GM19438 (cell line): ENCODE measurements around the gene KNOP1.
"Not testable (repeated sequence)": the region's sequence is repeated elsewhere in the genome, so short reads cannot be mapped to it uniquely, and the experiment has no call there.

Experiments used
- ATAC-seq: cut with Tn5 transposase; IDR thresholded peaks from one replicate; pipeline ENCODE4 v1.9.1; 2021; ENCODE audit warnings: low read depth; ENCODE audit not compliant: unreplicated experiment

Gene KNOP1

DNA sequence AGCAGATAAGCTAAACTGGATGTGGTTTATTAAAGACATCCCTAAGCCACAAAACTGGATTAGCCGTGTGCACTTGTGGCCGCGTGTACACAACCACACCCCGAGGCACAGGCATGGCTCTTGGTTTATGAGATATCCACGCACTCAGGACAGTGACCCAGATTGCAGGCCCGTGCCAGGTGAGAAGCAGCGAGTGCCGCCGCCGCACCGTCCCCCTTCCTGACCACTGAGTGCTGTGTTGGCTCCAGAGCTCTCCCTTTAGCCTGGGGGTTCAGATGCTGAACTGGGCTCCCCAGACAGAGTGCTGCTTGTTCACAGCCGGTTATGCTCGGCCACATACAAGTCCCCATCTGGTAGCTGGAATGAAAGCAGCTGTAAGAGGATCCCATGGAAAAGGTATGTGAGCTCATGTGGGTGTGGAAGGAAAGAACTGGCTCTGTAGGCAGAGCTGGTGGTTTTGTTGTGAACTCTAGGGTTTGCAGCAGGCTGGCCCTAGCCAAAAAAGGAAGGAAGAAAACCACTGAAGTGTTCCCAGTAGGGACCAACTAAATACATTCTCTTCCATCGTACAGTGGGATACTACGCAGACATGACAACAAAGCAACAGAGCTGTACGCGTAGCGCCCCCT, 29.5 kb downstream of the KNOP1 start:
- no peak for ATAC-seq

DNA sequence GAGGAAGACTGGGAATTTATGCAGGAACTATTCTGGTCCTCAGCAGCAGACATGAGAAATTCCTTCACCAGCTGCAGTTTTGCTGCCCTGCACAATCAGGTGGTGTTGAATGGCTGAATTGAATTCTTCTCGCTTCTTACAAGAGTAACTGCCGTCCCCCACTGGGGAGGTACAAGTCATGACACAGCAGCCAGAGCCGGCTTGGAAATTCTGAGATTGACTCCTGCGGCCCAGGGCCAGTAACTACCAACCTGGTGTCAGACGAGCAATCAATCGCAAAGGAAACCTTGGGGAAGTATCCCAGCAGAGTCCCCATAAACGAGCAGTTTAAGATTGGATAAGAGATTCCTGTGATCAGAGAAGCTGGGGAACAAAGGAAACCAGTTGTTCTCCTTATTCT, 30.7 kb downstream of the KNOP1 start:
- ATAC-seq = no peak

DNA sequence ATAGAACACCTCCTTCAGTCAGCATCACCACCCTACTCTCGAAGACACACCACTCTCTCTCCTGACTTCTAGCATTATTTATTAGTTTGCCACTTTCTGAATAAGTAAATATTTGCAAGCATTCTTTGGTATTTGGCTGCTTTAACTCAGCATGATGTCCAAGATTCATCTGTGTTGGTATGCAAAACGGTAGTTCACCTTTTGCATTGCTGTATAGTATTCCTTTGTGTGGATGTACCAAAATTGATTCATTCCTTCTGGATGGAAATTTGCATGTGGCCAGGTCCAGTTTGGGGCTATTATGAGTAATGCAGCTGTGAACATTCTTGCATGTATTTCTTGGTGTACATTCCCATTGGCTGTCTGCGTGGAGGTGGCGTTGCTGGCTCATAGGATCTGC, 32.9 kb downstream of the KNOP1 start:
- no peak for ATAC-seq

GRCh38 chr16:19683453-19684236, 34.4 kb downstream of the KNOP1 start:
- ATAC-seq = no peak

- no peak for ATAC-seq
These were observed 36.4 kb downstream of the KNOP1 start for GRCh38 chr16:19681637-19682036.

DNA sequence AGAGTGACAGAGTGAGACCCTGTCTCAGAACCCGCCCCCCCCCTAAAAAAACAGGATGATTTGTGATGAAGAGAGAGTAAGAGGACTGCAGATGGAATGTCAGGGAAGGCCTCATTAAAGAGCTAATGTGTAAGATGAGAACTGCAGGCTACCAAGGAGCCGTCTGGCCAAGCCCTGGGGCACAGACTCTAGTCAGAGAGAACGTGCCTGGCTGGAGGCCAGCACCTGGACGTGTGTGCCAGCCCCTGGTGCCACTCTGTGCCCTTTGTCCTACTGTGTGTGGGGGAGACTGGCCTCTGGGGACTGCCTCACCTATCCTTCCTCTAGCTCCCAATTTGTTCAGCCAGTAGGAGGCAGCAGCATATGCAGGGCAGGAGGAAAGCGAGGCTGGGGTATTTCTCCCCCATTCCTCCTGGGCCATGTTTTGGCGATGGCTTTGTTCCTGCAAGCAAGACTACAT, 37.1 kb downstream of the KNOP1 start:
- no peak for ATAC-seq

GRCh38 chr16:19679281-19679680, 38.7 kb downstream of the KNOP1 start:
- not testable (repeated sequence) for ATAC-seq

DNA sequence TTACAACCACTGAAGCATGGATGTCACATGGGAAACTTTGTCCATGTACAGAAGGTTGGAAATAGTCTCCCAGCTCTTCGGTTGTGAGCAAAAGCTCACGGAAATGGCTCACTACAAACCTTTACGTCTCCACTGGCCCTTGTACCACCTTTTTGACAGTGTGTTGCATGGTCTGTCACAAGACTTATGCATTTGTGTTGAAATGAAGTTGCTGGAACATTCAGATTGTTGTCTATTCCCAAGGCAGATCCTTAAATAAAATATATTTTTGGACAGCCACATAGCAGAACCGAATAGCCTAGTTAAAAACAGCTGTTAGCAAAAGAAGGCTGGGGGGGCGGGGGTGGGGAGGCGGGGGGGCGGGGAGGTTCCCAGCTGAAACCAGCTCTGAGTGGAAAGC, 39.2 kb downstream of the KNOP1 start:
- no peak for ATAC-seq

GRCh38 chr16:19677402-19677801, 40.6 kb downstream of the KNOP1 start:
- no peak for ATAC-seq

GRCh38 chr16:19674485-19674884, 43.5 kb downstream of the KNOP1 start:
- no peak for ATAC-seq

GRCh38 chr16:19672378-19672777, 45.6 kb downstream of the KNOP1 start:
- no peak for ATAC-seq

DNA sequence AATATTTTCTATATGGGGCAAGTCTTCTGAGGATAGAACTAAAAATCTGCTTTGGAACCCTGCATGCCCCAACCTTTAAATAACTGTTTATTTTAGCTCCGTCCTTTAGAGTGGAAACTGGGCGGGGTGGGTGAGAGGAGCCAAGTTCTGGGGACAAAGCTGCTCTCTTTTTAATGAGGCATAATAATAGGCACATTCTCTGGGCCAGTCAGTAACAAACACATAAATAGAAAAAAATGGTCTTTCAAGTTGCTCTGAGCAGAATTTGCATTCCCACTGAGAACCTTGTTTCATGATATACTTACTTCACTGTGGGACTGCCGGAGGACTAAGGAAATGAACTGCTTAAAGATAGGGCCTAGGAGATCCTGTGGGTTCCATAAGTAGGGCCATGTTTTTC, 51.5 kb downstream of the KNOP1 start:
- no peak for ATAC-seq

- not testable (repeated sequence) for ATAC-seq
These were observed 52.7 kb downstream of the KNOP1 start for GRCh38 chr16:19665313-19665712.

- no peak for ATAC-seq
These were observed 53.9 kb downstream of the KNOP1 start for GRCh38 chr16:19664166-19664565.

DNA sequence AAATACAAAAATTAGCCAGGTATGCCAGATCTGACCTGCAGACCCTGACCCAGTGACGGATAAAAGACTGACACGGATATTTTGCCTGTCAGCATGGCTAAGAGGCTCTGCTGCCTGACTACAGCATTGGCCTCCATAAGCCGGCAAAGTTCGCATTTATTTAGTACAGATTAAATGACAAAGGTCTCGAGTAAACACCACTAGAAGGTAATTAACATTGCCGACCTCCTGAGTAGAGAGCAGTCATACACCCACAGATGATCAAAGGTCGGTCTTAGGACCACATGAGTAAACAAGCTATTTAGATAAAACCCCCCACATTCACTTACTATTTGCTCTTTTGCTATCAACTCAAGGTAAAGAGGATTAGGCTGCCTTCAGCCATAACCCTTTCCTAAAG, 55.7 kb downstream of the KNOP1 start:
- no peak for ATAC-seq

GRCh38 chr16:19660432-19660831, 57.6 kb downstream of the KNOP1 start:
- ATAC-seq = no peak

DNA sequence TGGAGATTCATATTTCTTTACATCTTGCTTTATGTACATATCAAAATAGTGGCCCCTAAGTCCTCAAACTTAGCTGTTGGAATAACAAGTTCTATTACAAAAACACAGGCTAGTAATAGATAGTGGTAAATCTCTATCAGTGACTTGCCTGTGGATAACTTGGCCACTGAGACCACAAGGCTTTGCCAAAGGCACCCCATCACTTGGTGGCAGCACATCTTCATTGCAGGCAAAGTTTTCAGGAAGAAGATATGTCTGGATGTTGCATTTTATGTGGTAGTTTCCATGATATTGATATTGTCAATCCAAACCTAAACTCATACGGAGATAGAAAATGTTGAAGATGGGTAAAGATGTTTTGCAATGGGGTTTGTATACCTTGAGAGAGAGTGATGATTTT, 58.5 kb downstream of the KNOP1 start:
- no peak for ATAC-seq

DNA sequence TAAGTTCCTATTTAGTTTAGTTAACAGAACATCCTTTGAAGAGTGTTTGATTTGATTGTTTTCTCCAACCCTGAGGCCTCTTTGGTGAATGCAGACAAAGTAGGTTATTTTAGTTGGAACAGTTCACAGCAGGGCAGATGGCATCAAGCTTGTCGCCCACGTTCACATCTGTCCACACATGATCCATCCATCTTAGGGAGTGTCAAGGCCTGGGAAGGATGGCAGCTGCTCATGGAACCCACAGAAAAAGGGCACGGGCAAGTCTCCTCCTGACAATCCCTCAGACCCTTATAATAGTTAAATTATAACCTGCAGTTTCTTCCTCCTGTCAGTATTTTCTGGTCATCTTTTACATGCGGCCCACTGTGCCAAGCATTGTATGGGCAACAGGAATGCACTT, 60.2 kb downstream of the KNOP1 start:
- no peak for ATAC-seq

DNA sequence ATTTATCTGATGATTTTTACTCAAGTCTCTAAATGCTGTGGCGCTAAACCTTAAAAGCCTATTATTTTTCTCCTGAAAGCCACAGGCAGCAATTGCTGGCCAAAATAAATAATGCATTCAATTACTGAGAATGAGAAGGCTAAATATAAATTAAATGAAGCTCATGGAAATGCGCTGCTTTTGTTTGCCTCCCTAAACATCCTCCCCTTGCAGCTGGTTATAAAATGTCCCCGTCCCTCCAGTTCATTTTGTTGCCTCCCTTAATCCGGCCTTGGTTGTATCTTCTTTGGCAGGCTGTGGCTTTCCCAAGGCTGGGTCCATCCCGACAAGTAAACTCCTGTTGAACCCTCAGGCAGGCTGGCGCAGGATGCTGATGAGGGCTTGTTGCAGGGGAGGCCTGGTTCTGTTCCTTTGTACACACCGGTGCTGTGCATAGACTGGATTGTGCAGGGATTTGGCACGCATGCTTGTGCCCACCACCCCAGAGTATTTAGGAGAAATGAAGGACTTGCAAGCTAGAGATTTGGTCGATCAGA, 62.7 kb downstream of the KNOP1 start:
- ATAC-seq = no peak

GRCh38 chr16:19654147-19654546, 63.9 kb downstream of the KNOP1 start:
- no peak for ATAC-seq
